Neuronal stem cell (in vitro differentiated cells): ENCODE measurements around the gene ALDH3A1.

ENCODE experiments used
- DNase-seq: peaks from one replicate; pipeline ENCODE4 v3.0.0-alpha.2; 2013; ENCODE audit warnings: low spot score
- H2AFZ ChIP-seq: one replicate; pipeline ENCODE4 v1.6.1; 2013; ENCODE audit warnings: mild to moderate bottlenecking, low read length, inconsistent platforms
- H2AK5ac ChIP-seq: 2 replicates; pipeline ENCODE4 v1.6.1; 2013; ENCODE audit warnings: low read depth, mild to moderate bottlenecking, inconsistent platforms, low read length, moderate library complexity, mixed read lengths
- H2BK120ac ChIP-seq: 2 replicates; pipeline ENCODE4 v1.6.1; 2013; ENCODE audit warnings: low read depth, mild to moderate bottlenecking, inconsistent platforms, low read length, moderate library complexity, mixed read lengths
- H2BK12ac ChIP-seq: one replicate; pipeline ENCODE4 v1.6.1; 2013; ENCODE audit warnings: low read length, inconsistent platforms
- H2BK15ac ChIP-seq: 2 replicates; pipeline ENCODE4 v1.6.1; 2013; ENCODE audit warnings: mild to moderate bottlenecking, low read length, inconsistent platforms, mixed read lengths
- H2BK5ac ChIP-seq: one replicate; pipeline ENCODE4 v1.6.1; 2013; ENCODE audit warnings: inconsistent platforms, mild to moderate bottlenecking, low read length, moderate library complexity
- H3K14ac ChIP-seq: one replicate; pipeline ENCODE4 v1.6.1; 2013; ENCODE audit warnings: low read length, inconsistent platforms
- H3K18ac ChIP-seq: 2 replicates; pipeline ENCODE4 v1.6.1; 2013; ENCODE audit warnings: low read length, inconsistent platforms
- H3K23ac ChIP-seq: 2 replicates; pipeline ENCODE4 v1.6.1; 2013; ENCODE audit warnings: low read depth, mild to moderate bottlenecking, mixed read lengths, low read length, inconsistent platforms; ENCODE audit not compliant: poor library complexity
- H3K27ac ChIP-seq: replicated peaks from 3 replicates; pipeline ENCODE4 v1.5.1; 2013; ENCODE audit warnings: low read length, inconsistent platforms
- H3K27me3 ChIP-seq, 3 experiments: 2 replicates each; pipeline ENCODE4 v1.6.1; 2013; ENCODE audit warnings: low read length in 3 of 3, mild to moderate bottlenecking in 2 of 3, inconsistent platforms in 1 of 3, low read depth in 1 of 3, mixed read lengths in 1 of 3, moderate library complexity in 1 of 3; ENCODE audit not compliant: control insufficient read depth in 3 of 3, insufficient read depth in 3 of 3
- H3K36me3 ChIP-seq, 2 donors: replicated peaks in 1 of 2; 2 replicates each; pipeline ENCODE4 v1.6.1; 2013; ENCODE audit warnings: low read length in 2 of 2; ENCODE audit not compliant: control insufficient read depth in 2 of 2, insufficient read depth in 2 of 2
- H3K4ac ChIP-seq: 2 replicates; pipeline ENCODE4 v1.6.1; 2013; ENCODE audit warnings: inconsistent platforms, mild to moderate bottlenecking, low read length, moderate library complexity
- H3K4me1 ChIP-seq, 2 donors: 1 replicate in 1 of 2; 2 replicates in 1 of 2; pipeline ENCODE4 v1.6.1; 2013; ENCODE audit warnings: low read length in 2 of 2, low read depth in 1 of 2; ENCODE audit not compliant: control insufficient read depth in 2 of 2, insufficient read depth in 1 of 2
- H3K4me2 ChIP-seq: one replicate; pipeline ENCODE4 v1.6.1; 2013; ENCODE audit warnings: mild to moderate bottlenecking, low read length, inconsistent platforms; ENCODE audit not compliant: insufficient read depth, poor library complexity, severe bottlenecking
- H3K4me3 ChIP-seq, 2 donors: 2 replicates each; pipeline ENCODE4 v1.5.1; 2013; ENCODE audit warnings: low read length in 2 of 2, mild to moderate bottlenecking in 2 of 2, inconsistent platforms in 1 of 2, moderate library complexity in 1 of 2
- H3K79me1 ChIP-seq: one replicate; pipeline ENCODE4 v1.6.1; 2013; ENCODE audit warnings: low read depth, mild to moderate bottlenecking, inconsistent platforms, low read length, moderate library complexity
- H3K9ac ChIP-seq: one replicate; pipeline ENCODE4 v1.6.1; 2013; ENCODE audit warnings: mild to moderate bottlenecking, low read depth, low read length, inconsistent platforms; ENCODE audit not compliant: poor library complexity
- H3K9me3 ChIP-seq, 2 donors: replicated peaks in 1 of 2; 2 replicates each; pipeline versions ENCODE3 to v1.6.1; 2013; ENCODE audit warnings: low read length in 2 of 2, mild to moderate bottlenecking in 2 of 2, inconsistent platforms in 1 of 2, low read depth in 1 of 2, mixed read lengths in 1 of 2, moderate library complexity in 1 of 2; ENCODE audit not compliant: control insufficient read depth in 2 of 2, insufficient read depth in 1 of 2
- H4K8ac ChIP-seq: one replicate; pipeline ENCODE4 v1.6.1; 2013; ENCODE audit warnings: low read depth, mild to moderate bottlenecking, inconsistent platforms, low read length, moderate library complexity
- H4K91ac ChIP-seq: one replicate; pipeline ENCODE4 v1.6.1; 2013; ENCODE audit warnings: low read length, low read depth, mild to moderate bottlenecking, inconsistent platforms; ENCODE audit not compliant: poor library complexity
- WGBS, 2 donors: extraction: QIAGEN DNeasy Blood & Tissue Kit; methylation state at CpG; one replicate each; pipeline ENCODE4 v1.1.7; 2013; ENCODE audit warnings: missing lambda C conversion rate in 2 of 2, mixed read lengths in 1 of 2; ENCODE audit not compliant: insufficient read length in 2 of 2, insufficient replicate concordance in 1 of 2; ENCODE audit errors: extremely low coverage in 2 of 2; 5-methylcytosine and 5-hydroxymethylcytosine counted together

The ALDH3A1 gene

GRCh38 chr17:19728084-19728495 is 20.0 kb downstream of the ALDH3A1 start:
- H3K23ac ChIP-seq: no peak overlapping the region
- no peak overlapping the region for H2BK12ac ChIP-seq
- no peaks in the 10 kb centered on the region for H3K9me3 ChIP-seq
- no peak overlapping the region for H4K91ac ChIP-seq
- no peak overlapping the region for H2BK15ac ChIP-seq
- no peaks in the 10 kb centered on the region for H3K79me1 ChIP-seq
- H2BK120ac ChIP-seq: no peak overlapping the region
- H2AK5ac ChIP-seq: peak overlapping the region; percentile 83
- H3K36me3 ChIP-seq: no peaks in the 10 kb centered on the region
- peaks cover 0 to 6% (median 0%) of the 10 kb centered on the region in 3 experiments for H3K27me3 ChIP-seq
- peak overlapping the region; percentile 95 for H4K8ac ChIP-seq
- no peaks in the 10 kb centered on the region for H3K4me1 ChIP-seq
- H3K27ac ChIP-seq: no peak overlapping the region
- no peak overlapping the region for H3K9ac ChIP-seq
- DNase-seq: no peak
- WGBS, 2 donors: no CpG with 5 or more reads among the region's 7 CpGs
- no peak overlapping the region for H2AFZ ChIP-seq
- no peak overlapping the region for H3K4me3 ChIP-seq
- H2BK5ac ChIP-seq: peak overlapping the region; percentile 8
- no peak overlapping the region for H3K4me2 ChIP-seq
- no peak overlapping the region for H3K4ac ChIP-seq
- H3K14ac ChIP-seq: peak overlapping the region; percentile 64
- peak overlapping the region; percentile 44 for H3K18ac ChIP-seq

GRCh38 chr17:19727501-19728078 is 20.5 kb downstream of the ALDH3A1 start:
- Histone ChIP-seq H2BK15ac (no peak overlapping the region), H4K8ac (peak overlapping the region; percentile 95), H3K18ac (peak overlapping the region; percentile 44), H3K27ac (no peak overlapping the region), H3K79me1 (no peaks in the 10 kb centered on the region), H2AK5ac (peak overlapping the region; percentile 83), H3K4ac (no peak overlapping the region), H3K4me1 (no peaks in the 10 kb centered on the region), H3K9ac (no peak overlapping the region), H3K4me2 (no peak overlapping the region), H2BK5ac (peak overlapping the region; percentile 8), H3K27me3 (peaks cover 0 to 6% (median 0%) of the 10 kb centered on the region in 3 experiments), H2BK12ac (no peak overlapping the region), H3K9me3 (no peaks in the 10 kb centered on the region), H3K36me3 (no peaks in the 10 kb centered on the region), H2BK120ac (no peak overlapping the region), H3K4me3 (no peak overlapping the region), H3K23ac (no peak overlapping the region), H4K91ac (no peak overlapping the region), H2AFZ (peak overlapping the region; percentile 18), H3K14ac (peak overlapping the region; percentile 64)
- no peak for DNase-seq
- WGBS, 2 donors: no CpG with 5 or more reads among the region's 4 CpGs

- no peaks in the 10 kb centered on the region for H3K9me3 ChIP-seq
- no peak overlapping the region for H2BK120ac ChIP-seq
- H4K91ac ChIP-seq: no peak overlapping the region
- H2BK15ac ChIP-seq: no peak overlapping the region
- peaks cover 0 to 6% (median 0%) of the 10 kb centered on the region in 3 experiments for H3K27me3 ChIP-seq
- no peaks in the 10 kb centered on the region for H3K36me3 ChIP-seq
- H3K79me1 ChIP-seq: no peaks in the 10 kb centered on the region
- H3K4me1 ChIP-seq: no peaks in the 10 kb centered on the region
- no peak overlapping the region for H3K9ac ChIP-seq
- H2BK5ac ChIP-seq: no peak overlapping the region
- H3K4me3 ChIP-seq: no peak overlapping the region
- no peak overlapping the region for H3K14ac ChIP-seq
- DNase-seq: no peak
- no peak overlapping the region for H2AK5ac ChIP-seq
- H2AFZ ChIP-seq: no peak overlapping the region
- H4K8ac ChIP-seq: no peak overlapping the region
- no peak overlapping the region for H2BK12ac ChIP-seq
- no peak overlapping the region for H3K4me2 ChIP-seq
- WGBS, 2 donors: no CpG with 5 or more reads among the region's 7 CpGs
- no peak overlapping the region for H3K18ac ChIP-seq
- H3K23ac ChIP-seq: no peak overlapping the region
- no peak overlapping the region for H3K4ac ChIP-seq
- H3K27ac ChIP-seq: no peak overlapping the region
Measured at GRCh38 chr17:19726631-19727376, 21.3 kb downstream of the ALDH3A1 start.

- Histone ChIP-seq H3K4ac (no peak overlapping the region), H3K9ac (no peak overlapping the region), H3K14ac (no peak overlapping the region), H3K18ac (no peak overlapping the region), H3K27ac (no peak overlapping the region), H3K27me3 (peaks cover 0 to 3% (median 0%) of the 10 kb centered on the region in 3 experiments), H3K4me3 (no peak overlapping the region), H3K4me1 (peaks cover 0 to 5% of the 10 kb centered on the region in 2 donors), H2BK5ac (no peak overlapping the region), H4K91ac (no peak overlapping the region), H4K8ac (no peak overlapping the region), H2BK12ac (no peak overlapping the region), H2AFZ (no peak overlapping the region), H2AK5ac (no peak overlapping the region), H2BK15ac (no peak overlapping the region), H3K9me3 (no peaks in the 10 kb centered on the region), H3K36me3 (no peaks in the 10 kb centered on the region), H3K23ac (no peak overlapping the region), H3K79me1 (no peaks in the 10 kb centered on the region), H2BK120ac (no peak overlapping the region), H3K4me2 (no peak overlapping the region)
- WGBS, 2 donors: no CpG with 5 or more reads among the region's 5 CpGs
- DNase-seq: no peak
Measured at GRCh38 chr17:19725486-19725885, 22.6 kb downstream of the ALDH3A1 start.
